Parathyroid adenoma (tissue), 2 donors: ENCODE measurements around the gene BCAP29.
A peak's percentile ranks its signal among the peaks of the same experiment; 100 is the strongest.

Experiments used
- H2AFZ ChIP-seq: fragments of 300-600 bp; sonication (generic); one replicate; pipeline ENCODE4 v1.7.0; 2017; ENCODE audit warnings: antibody characterized with exemption, mild to moderate bottlenecking
- H3K27ac ChIP-seq: fragments of 300-600 bp; sonication (generic); one replicate; pipeline ENCODE4 v1.7.0; 2017
- H3K27me3 ChIP-seq: fragments of 300-600 bp; sonication (generic); one replicate; pipeline ENCODE4 v1.7.0; 2017; ENCODE audit warnings: low read length; ENCODE audit not compliant: control insufficient read depth, insufficient read depth
- H3K36me3 ChIP-seq: fragments of 300-600 bp; sonication (generic); one replicate; pipeline ENCODE4 v1.7.0; 2017; ENCODE audit warnings: low read length; ENCODE audit not compliant: control insufficient read depth, insufficient read depth
- H3K4me1 ChIP-seq: fragments of 300-600 bp; sonication (generic); one replicate; pipeline ENCODE4 v1.7.0; 2017; ENCODE audit warnings: control low read depth
- H3K4me2 ChIP-seq: fragments of 300-600 bp; sonication (generic); one replicate; pipeline ENCODE4 v1.7.0; 2017; ENCODE audit warnings: low read length
- H3K4me3 ChIP-seq: fragments of 300-600 bp; sonication (generic); one replicate; pipeline ENCODE4 v1.7.0; 2017; ENCODE audit warnings: low read depth, low read length
- H3K79me2 ChIP-seq: fragments of 300-600 bp; sonication (generic); one replicate; pipeline ENCODE4 v1.7.0; 2017; ENCODE audit warnings: control low read depth
- H3K9ac ChIP-seq: fragments of 300-600 bp; sonication (generic); one replicate; pipeline ENCODE4 v1.7.0; 2017; ENCODE audit warnings: mild to moderate bottlenecking
- H3K9me3 ChIP-seq: fragments of 300-600 bp; sonication (generic); one replicate; pipeline ENCODE4 v1.7.0; 2017; ENCODE audit warnings: low read length; ENCODE audit not compliant: control insufficient read depth
- CTCF ChIP-seq: fragments of 300-600 bp; sonication (generic); IDR thresholded peaks from one replicate; pipeline ENCODE4 v1.7.0; 2017; ENCODE audit warnings: antibody characterized with exemption, mild to moderate bottlenecking
- donor health status: primary hyperparathyroidism.

The BCAP29 gene

GRCh38 chr7:107594961-107595737 is 15.1 kb downstream of the BCAP29 start:
- Histone ChIP-seq H3K9me3 (no peaks in the 10 kb centered on the region), H3K4me2 (peak overlapping the region; percentile 7), H3K9ac (no peak overlapping the region), H3K4me1 (no peaks in the 10 kb centered on the region), H3K27me3 (no peaks in the 10 kb centered on the region), H3K27ac (peak overlapping the region; percentile 41), H3K79me2 (no peaks in the 10 kb centered on the region), H3K4me3 (no peak overlapping the region), H2AFZ (no peak overlapping the region), H3K36me3 (no peaks in the 10 kb centered on the region)
- no peak for TF ChIP-seq CTCF

GRCh38 chr7:107596881-107597581 is 17.0 kb downstream of the BCAP29 start:
- Histone ChIP-seq H3K4me2 (no peak overlapping the region), H3K9me3 (no peaks in the 10 kb centered on the region), H3K4me1 (no peaks in the 10 kb centered on the region), H3K36me3 (peaks cover 3% of the 10 kb centered on the region), H3K9ac (no peak overlapping the region), H3K27ac (no peak overlapping the region), H3K79me2 (no peaks in the 10 kb centered on the region), H3K4me3 (no peak overlapping the region), H2AFZ (no peak overlapping the region), H3K27me3 (no peaks in the 10 kb centered on the region)
- TF ChIP-seq CTCF, result no peak

GRCh38 chr7:107597582-107597916 is 17.5 kb downstream of the BCAP29 start:
- TF ChIP-seq CTCF, result no peak
- H3K27ac ChIP-seq, result no peak overlapping the region
- H2AFZ ChIP-seq, result no peak overlapping the region
- H3K79me2 ChIP-seq, result no peaks in the 10 kb centered on the region
- H3K4me2 ChIP-seq, result no peak overlapping the region
- H3K27me3 ChIP-seq, result no peaks in the 10 kb centered on the region
- no peaks in the 10 kb centered on the region for H3K4me1 ChIP-seq
- no peak overlapping the region for H3K9ac ChIP-seq
- H3K4me3 ChIP-seq, result no peak overlapping the region
- H3K9me3 ChIP-seq, result no peaks in the 10 kb centered on the region
- peaks cover 3% of the 10 kb centered on the region for H3K36me3 ChIP-seq

DNA sequence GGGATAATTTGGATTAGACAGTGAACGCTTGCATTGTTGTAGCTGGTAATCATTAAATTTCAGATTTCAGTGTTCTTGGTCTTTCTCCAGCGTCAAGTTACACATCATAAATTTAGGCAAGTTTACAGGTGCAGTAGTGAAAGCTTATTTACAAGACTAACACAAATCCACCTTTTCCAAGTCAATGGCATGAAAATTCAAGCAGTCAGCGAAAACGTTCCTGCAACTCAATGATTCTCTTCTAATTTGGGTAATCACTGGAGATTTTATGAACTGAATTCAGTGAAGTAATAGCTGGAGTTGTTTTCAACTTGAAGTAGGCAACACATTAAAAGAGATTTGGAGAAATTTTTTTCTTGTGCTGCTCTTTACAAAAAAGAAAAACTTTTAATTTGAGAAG is 17.9 kb downstream of the BCAP29 start:
- Histone ChIP-seq H3K79me2 (no peaks in the 10 kb centered on the region), H3K36me3 (peaks cover 3% of the 10 kb centered on the region), H3K4me2 (no peak overlapping the region), H3K27me3 (no peaks in the 10 kb centered on the region), H3K9ac (no peak overlapping the region), H3K4me3 (no peak overlapping the region), H3K27ac (no peak overlapping the region), H2AFZ (no peak overlapping the region), H3K9me3 (no peaks in the 10 kb centered on the region), H3K4me1 (no peaks in the 10 kb centered on the region)
- no peak for TF ChIP-seq CTCF
